WTC11 (cell line): ENCODE data around the gene ITPRID1. TPM values are rescaled to one million over a fixed set of nuclear protein-coding genes. Genes with fewer than 3 reads are reported as not detected.
"Not testable (repeated sequence)": the region's sequence is repeated elsewhere in the genome, so short reads cannot be mapped to it uniquely, and the experiment has no call there.

Experiments
- ATAC-seq: fragments of 200-7000 bp; cut with Tn5 transposase; 2 replicates; pipeline ENCODE4 v1.10.0; 2021; ENCODE audit warnings: mild to moderate bottlenecking, moderate library complexity
- CTCF ChIA-PET: fragments of 300-600 bp; sonication (Branson Sonifier 250); formaldehyde crosslinking; loops from one replicate; lab custom pipeline; 2021; ENCODE audit warnings: antibody characterized with exemption; lab: Charles Lee
- POLR2A ChIA-PET: fragments of 350-600 bp; sonication (Branson Sonifier 250); formaldehyde crosslinking; loops from one replicate; lab custom pipeline; 2021; ENCODE audit warnings: antibody characterized with exemption; lab: Charles Lee
- DNase-seq: peaks from one replicate; pipeline ENCODE4 v3.0.0; 2021; ENCODE audit warnings: low spot score
- H3K27ac Mint-ChIP-seq: 2 replicates; pipeline ENCODE4 v1.8.0; 2021; ENCODE audit warnings: mixed read lengths
- H3K27me3 Mint-ChIP-seq: 2 replicates; pipeline ENCODE4 v1.8.0; 2021; ENCODE audit warnings: low read depth, mild to moderate bottlenecking, moderate library complexity, mixed read lengths
- H3K36me3 Mint-ChIP-seq: 2 replicates; pipeline ENCODE4 v1.8.0; 2021; ENCODE audit warnings: mixed read lengths
- H3K4me1 Mint-ChIP-seq: 2 replicates; pipeline ENCODE4 v1.8.0; 2022; ENCODE audit warnings: mixed read lengths
- H3K4me3 Mint-ChIP-seq: 2 replicates; pipeline ENCODE4 v1.8.0; 2021; ENCODE audit warnings: mild to moderate bottlenecking, moderate library complexity, mixed read lengths
- H3K9me3 Mint-ChIP-seq: 2 replicates; pipeline ENCODE4 v1.8.0; 2021; ENCODE audit warnings: mixed read lengths
- AFF4 ChIP-seq: sonication (generic); formaldehyde crosslinking; IDR thresholded peaks from 2 replicates; pipeline ENCODE4 v1.8.1; 2023; ENCODE audit warnings: mild to moderate bottlenecking, missing genetic modification reagents, borderline replicate concordance
- GRHL2 ChIP-seq: fragments of 250-450 bp; sonication (Bioruptor Pico); IDR thresholded peaks from 2 replicates; pipeline ENCODE4 v1.8.0; 2022; ENCODE audit warnings: mild to moderate bottlenecking, moderate library complexity; ENCODE audit not compliant: insufficient replicate concordance, severe bottlenecking
- GTF2I ChIP-seq: fragments of 250-450 bp; sonication (Bioruptor Pico); conservative IDR thresholded peaks from 2 replicates; pipeline ENCODE4 v1.4.0; 2021; ENCODE audit warnings: mild to moderate bottlenecking
- JAZF1 ChIP-seq: fragments of 250-450 bp; sonication (Bioruptor Pico); IDR thresholded peaks from 2 replicates; pipeline ENCODE4 v1.9.0; 2021; ENCODE audit warnings: moderate library complexity, mild to moderate bottlenecking, inconsistent platforms
- NFYB ChIP-seq: sonication (generic); formaldehyde crosslinking; conservative IDR thresholded peaks from 2 replicates; pipeline ENCODE4 v1.8.0; 2022; ENCODE audit warnings: low read depth, missing genetic modification reagents
- NR1H2 ChIP-seq: sonication (generic); formaldehyde crosslinking; IDR thresholded peaks from 2 replicates; pipeline ENCODE4 v1.9.0; 2021; ENCODE audit warnings: mild to moderate bottlenecking, moderate library complexity, missing genetic modification reagents
- NR3C1 ChIP-seq: sonication (generic); formaldehyde crosslinking; conservative IDR thresholded peaks from 2 replicates; pipeline ENCODE4 v1.8.1; 2023; ENCODE audit warnings: low read depth, mild to moderate bottlenecking, missing genetic modification reagents
- SP1 ChIP-seq: sonication (generic); formaldehyde crosslinking; conservative IDR thresholded peaks from 2 replicates; pipeline ENCODE4 v1.8.1; 2022; ENCODE audit warnings: missing genetic modification reagents
- TP53 ChIP-seq: sonication (generic); formaldehyde crosslinking; IDR thresholded peaks from 2 replicates; pipeline ENCODE4 v1.8.1; 2023; ENCODE audit warnings: mild to moderate bottlenecking, missing genetic modification reagents
- ZNF416 ChIP-seq: fragments of 250-450 bp; sonication (Bioruptor Pico); IDR thresholded peaks from 2 replicates; pipeline ENCODE4 v1.9.0; 2021; ENCODE audit warnings: mild to moderate bottlenecking, inconsistent platforms
- ZNF532 ChIP-seq: fragments of 250-450 bp; sonication (Bioruptor Pico); IDR thresholded peaks from 2 replicates; pipeline ENCODE4 v1.9.0; 2021; ENCODE audit warnings: mild to moderate bottlenecking, borderline replicate concordance
- total RNA-seq: library from RNA; stranded (reverse); gene quantifications from 3 replicates; pipeline ENCODE4 v1.2.3, GENCODE V29; 2021
- TF ChIP-seq, protein P1 (sequence below): sonication (generic); formaldehyde crosslinking; IDR thresholded peaks from 2 replicates; pipeline ENCODE4 v1.8.1; 2022; ENCODE audit warnings: mild to moderate bottlenecking, moderate library complexity, missing genetic modification reagents
- TF ChIP-seq, protein P2 (sequence below): sonication (generic); formaldehyde crosslinking; IDR thresholded peaks from 2 replicates; pipeline ENCODE4 v1.8.1; 2022; ENCODE audit warnings: low read depth, mild to moderate bottlenecking, moderate library complexity, missing genetic modification reagents, borderline replicate concordance
- TF ChIP-seq, protein P3 (sequence below): sonication (generic); formaldehyde crosslinking; IDR thresholded peaks from 2 replicates; pipeline ENCODE4 v1.8.1; 2022; ENCODE audit warnings: low read depth, missing genetic modification reagents, borderline replicate concordance
- TF ChIP-seq, protein P4 (sequence below): fragments of 250-450 bp; sonication (Bioruptor Pico); IDR thresholded peaks from 2 replicates; pipeline ENCODE4 v1.8.0; 2021; ENCODE audit warnings: mild to moderate bottlenecking
- TF ChIP-seq, protein P5 (sequence below): fragments of 250-450 bp; sonication (Bioruptor Pico); conservative IDR thresholded peaks from 2 replicates; pipeline ENCODE4 v1.9.0; 2021; ENCODE audit warnings: mild to moderate bottlenecking
- TF ChIP-seq, protein P6 (sequence below): fragments of 250-450 bp; sonication (Bioruptor Pico); IDR thresholded peaks from 2 replicates; pipeline ENCODE4 v1.9.0; 2021; ENCODE audit warnings: mild to moderate bottlenecking

The ITPRID1 gene
- total RNA-seq, 1 experiment from 2014 or later = 0.98 TPM

GRCh38 chr7:31466036-31466435, 47.9 kb upstream of the ITPRID1 start (continued):
- TF ChIP-seq AFF4 (CRISPR knock-in tag) (peak; percentile 60; the same call in 1 of the 2 replicates), NR3C1 (CRISPR knock-in tag) (no peak), NR1H2 (CRISPR knock-in tag) (no peak), JAZF1 (0 out of 2 replicates have a peak, but pooled peaks have one; percentile 24)

DNA sequence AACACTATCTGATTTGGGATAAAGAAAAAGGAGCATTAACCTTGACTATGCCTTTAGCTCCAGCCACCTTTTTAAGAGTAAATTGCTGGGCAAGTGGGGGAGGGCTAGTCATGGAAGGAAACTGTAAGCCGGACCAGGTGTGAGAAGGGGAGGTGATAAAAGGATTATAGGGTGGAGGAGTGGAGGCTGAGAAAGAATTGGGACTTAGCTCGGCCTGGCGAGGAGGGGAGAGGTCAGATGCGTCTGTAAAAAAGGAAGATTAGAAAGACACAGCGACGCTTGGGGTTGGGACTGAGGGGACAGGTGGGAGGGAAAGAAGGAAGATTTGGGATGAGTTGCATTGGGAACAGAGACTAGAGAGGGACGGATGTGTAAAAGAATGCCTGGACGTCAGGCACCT, 43.0 kb upstream of the ITPRID1 start:
- H3K9me3 Mint-ChIP-seq, POLR2A ChIA-PET, DNase-seq, ATAC-seq, H3K27ac Mint-ChIP-seq, H3K36me3 Mint-ChIP-seq: not testable (repeated sequence)
- Mint-ChIP-seq H3K4me3 (peak overlapping the region; percentile 33), H3K27me3 (peaks cover 70% of the 10 kb centered on the region), H3K4me1 (peaks cover 73% of the 10 kb centered on the region)
- CTCF ChIA-PET = interaction anchor here (1.6 kb wide), 1 partner anchor 27 kb away, joined by 4 read pairs; no protein-coding TSS in a partner anchor

DNA sequence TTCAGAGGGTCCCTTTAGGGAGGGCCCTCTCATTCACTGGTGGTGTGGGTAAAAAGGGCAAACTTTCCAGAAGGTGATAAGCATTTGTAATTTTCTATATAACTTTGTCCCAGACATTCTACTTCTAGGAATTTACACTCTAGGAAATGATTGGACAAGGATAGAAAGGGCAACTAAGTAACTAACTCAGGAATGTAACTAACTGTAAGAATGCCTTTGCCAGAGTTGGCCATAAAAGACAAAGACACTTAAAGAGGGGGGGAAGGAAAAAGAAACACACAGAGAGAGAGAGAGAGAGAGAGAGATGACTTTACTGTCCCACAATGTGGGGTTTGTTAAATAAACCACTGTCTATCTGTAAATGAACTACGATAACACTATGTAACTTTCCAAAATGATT, 38.5 kb upstream of the ITPRID1 start:
- Mint-ChIP-seq H3K4me3 (no peak overlapping the region), H3K27ac (no peak overlapping the region), H3K4me1 (peaks cover 61% of the 10 kb centered on the region), H3K27me3 (peaks cover 43% of the 10 kb centered on the region), H3K36me3 (no peaks in the 10 kb centered on the region), H3K9me3 (no peaks in the 10 kb centered on the region)
- ChIA-PET POLR2A (no interaction called here), CTCF (interaction anchor here (1.2 kb wide), 2 partner anchors 9 to 32 kb away, joined by 4 to 6 read pairs; no protein-coding TSS in a partner anchor)
- DNase-seq = no peak
- no peak for ATAC-seq
- TF ChIP-seq NFYB (CRISPR knock-in tag) (no peak), GTF2I (no peak), GRHL2 (CRISPR knock-in tag) (no peak), SP1 (CRISPR knock-in tag) (no peak), ZNF416 (CRISPR knock-in tag) (no peak), ZNF532 (no peak), TP53 (CRISPR knock-in tag) (no peak)
- TF ChIP-seq, protein P1, sequence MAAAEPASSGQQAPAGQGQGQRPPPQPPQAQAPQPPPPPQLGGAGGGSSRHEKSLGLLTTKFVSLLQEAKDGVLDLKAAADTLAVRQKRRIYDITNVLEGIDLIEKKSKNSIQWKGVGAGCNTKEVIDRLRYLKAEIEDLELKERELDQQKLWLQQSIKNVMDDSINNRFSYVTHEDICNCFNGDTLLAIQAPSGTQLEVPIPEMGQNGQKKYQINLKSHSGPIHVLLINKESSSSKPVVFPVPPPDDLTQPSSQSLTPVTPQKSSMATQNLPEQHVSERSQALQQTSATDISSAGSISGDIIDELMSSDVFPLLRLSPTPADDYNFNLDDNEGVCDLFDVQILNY = no peak
- TF ChIP-seq, protein P2, sequence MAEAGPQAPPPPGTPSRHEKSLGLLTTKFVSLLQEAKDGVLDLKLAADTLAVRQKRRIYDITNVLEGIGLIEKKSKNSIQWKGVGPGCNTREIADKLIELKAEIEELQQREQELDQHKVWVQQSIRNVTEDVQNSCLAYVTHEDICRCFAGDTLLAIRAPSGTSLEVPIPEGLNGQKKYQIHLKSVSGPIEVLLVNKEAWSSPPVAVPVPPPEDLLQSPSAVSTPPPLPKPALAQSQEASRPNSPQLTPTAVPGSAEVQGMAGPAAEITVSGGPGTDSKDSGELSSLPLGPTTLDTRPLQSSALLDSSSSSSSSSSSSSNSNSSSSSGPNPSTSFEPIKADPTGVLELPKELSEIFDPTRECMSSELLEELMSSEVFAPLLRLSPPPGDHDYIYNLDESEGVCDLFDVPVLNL (CRISPR knock-in tag) = no peak
- TF ChIP-seq, protein P3, sequence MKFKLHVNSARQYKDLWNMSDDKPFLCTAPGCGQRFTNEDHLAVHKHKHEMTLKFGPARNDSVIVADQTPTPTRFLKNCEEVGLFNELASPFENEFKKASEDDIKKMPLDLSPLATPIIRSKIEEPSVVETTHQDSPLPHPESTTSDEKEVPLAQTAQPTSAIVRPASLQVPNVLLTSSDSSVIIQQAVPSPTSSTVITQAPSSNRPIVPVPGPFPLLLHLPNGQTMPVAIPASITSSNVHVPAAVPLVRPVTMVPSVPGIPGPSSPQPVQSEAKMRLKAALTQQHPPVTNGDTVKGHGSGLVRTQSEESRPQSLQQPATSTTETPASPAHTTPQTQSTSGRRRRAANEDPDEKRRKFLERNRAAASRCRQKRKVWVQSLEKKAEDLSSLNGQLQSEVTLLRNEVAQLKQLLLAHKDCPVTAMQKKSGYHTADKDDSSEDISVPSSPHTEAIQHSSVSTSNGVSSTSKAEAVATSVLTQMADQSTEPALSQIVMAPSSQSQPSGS (CRISPR knock-in tag) = no peak
- TF ChIP-seq, protein P4, sequence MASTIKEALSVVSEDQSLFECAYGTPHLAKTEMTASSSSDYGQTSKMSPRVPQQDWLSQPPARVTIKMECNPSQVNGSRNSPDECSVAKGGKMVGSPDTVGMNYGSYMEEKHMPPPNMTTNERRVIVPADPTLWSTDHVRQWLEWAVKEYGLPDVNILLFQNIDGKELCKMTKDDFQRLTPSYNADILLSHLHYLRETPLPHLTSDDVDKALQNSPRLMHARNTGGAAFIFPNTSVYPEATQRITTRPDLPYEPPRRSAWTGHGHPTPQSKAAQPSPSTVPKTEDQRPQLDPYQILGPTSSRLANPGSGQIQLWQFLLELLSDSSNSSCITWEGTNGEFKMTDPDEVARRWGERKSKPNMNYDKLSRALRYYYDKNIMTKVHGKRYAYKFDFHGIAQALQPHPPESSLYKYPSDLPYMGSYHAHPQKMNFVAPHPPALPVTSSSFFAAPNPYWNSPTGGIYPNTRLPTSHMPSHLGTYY (CRISPR knock-in tag) = no peak
- TF ChIP-seq, protein P5, sequence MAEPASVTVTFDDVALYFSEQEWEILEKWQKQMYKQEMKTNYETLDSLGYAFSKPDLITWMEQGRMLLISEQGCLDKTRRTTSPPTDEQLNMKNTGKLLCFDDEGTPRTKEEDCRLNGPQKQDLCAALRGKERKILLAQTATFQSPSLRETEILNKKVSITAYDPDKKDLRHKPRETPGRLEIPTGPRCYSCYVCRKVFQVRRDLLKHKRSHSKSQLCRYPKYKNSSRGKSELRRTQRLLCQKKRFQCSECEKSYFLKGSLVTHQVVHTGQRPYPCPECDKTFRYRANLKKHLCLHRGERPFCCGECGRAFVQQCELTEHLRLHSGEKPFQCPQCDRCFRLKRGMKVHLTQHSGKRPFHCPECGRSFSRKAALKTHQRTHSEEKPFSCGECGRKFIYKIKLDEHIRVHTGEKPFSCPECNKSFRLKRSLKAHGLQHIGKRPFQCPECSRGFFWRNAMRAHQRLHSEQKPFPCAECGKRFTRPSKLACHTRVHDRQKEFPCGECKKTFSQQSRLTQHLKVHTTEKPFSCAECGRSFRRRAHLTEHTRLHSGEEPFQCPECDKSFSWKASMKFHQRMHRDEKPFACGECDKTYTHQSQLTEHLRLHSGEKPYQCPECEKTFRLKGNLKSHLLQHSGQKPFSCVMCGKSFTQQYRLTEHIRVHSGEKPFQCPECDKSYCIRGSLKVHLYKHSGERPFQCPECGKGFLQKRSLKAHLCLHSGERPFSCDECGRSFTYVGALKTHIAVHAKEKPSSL = no peak
- TF ChIP-seq, protein P6, sequence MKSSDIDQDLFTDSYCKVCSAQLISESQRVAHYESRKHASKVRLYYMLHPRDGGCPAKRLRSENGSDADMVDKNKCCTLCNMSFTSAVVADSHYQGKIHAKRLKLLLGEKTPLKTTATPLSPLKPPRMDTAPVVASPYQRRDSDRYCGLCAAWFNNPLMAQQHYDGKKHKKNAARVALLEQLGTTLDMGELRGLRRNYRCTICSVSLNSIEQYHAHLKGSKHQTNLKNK = no peak
